Inflammatory macrophage treated with lipopolysaccharide for 1 hour (primary cell): ENCODE data around the gene KATNIP.

ENCODE experiments used
- DNase-seq, 2 donors: peaks; one replicate each; pipeline ENCODE4 v3.0.0-alpha.2; 2020 to 2022

KATNIP gene

DNA sequence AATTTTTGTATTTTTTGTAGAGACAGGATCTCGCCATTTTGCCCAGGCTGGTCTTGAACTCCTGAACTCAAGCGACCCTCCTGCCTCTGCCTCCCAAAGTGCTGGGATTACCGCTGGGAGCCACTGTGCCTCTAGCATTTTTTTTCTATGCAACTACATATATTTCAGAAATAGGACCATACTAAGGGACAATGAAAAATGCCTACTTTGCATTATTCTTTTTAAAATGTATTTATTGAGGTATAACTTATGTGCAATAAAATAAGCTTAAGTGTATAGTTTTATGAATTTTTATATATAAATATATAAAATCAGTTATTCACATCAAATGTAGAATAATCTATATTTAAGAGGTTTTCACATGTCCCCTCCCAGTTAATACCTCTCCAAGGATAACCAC, 38.1 kb downstream of the KATNIP start:
- DNase-seq: no peak

GRCh38 chr16:27591837-27592236, 41.9 kb downstream of the KATNIP start:
- no peak for DNase-seq

GRCh38 chr16:27595475-27595874, 45.5 kb downstream of the KATNIP start:
- DNase-seq: no peak

DNA sequence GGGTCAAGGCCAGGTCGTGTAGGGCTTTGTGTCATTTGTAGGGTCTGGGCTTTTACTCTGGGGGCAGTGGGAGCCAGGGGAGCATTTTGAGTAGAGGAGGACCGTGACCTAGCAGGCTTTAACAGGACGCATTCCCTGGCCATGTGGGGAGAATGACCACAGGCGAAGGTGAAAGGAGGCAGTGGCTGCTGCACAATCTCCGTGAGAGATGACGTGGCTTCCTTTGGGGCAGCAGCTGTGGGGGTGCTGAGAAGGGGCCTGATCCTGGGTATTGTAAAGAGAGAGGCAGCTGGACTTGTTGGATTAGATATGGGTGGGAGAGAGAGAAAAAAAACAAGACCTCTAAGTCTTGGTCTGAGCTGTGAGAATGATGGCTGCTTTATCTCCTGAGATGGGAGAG, 46.0 kb downstream of the KATNIP start:
- no peak for DNase-seq

DNA sequence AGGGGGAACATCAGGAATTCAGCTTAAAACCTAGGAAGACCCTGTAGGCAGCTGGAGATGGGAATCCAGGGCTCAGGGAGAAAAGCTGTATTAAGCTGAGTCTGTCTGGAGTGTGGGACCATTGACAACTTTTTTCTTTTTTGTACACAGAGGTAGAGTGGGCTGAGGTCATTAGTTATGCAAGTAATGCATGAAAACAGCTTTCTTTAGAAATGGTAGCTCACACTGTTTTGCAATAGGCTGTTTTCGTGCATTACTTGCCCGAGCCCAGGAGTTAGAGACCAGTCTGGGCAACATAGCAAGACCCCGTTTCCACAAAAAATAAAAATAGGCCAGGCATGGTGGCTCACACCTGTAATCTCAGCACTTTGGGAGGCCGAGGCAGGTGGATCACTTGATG, 46.5 kb downstream of the KATNIP start:
- DNase-seq: no peak

DNA sequence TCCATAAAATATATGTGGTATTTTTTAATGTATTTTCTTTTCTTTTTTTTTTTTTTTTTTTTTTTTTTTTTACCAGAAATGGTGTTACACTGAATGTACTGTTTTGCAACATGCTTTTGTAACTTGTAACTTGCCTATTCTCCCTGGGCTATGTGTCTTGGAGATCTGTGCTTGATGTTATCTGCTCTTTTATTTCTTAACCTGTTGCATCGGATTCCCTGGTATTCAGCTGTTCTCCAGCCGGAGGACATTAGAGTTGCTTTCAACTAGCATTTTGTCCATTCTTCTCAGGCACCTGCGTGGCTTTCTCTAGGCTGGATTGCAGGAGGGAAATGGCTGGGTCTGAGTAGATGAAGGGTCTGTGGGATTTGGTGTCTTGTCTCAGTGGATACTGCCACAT, 47.4 kb downstream of the KATNIP start:
- no peak for DNase-seq

DNA sequence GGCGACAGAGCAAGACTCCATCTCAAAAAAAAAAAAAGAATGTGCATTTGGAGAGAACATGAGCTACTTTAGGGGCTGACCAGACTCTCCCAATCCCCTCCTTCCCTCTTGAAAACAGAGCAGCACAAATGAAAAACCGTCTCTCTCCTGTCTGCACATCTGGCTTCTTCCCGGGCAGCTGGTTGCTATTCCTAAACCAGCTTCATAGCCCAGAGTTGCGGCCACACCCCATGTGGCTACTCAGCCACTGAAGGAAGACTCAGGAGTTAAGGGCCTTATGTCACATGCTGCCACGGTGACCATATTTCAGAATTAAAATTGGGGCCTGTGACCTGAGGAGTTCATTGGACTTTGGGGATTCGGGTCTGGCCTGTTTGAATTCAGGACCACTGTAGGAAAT, 48.3 kb downstream of the KATNIP start:
- DNase-seq: no peak

GRCh38 chr16:27598931-27599565, 49.1 kb downstream of the KATNIP start:
- DNase-seq: no peak

GRCh38 chr16:27599606-27600005, 49.7 kb downstream of the KATNIP start:
- DNase-seq: no peak
